ENCODE data around the gene MAGOHB. TPM values are rescaled to one million over a fixed set of nuclear protein-coding genes. Genes with fewer than 3 reads are reported as not detected.

MAGOHB gene
- total RNA-seq, 3 donors from 2014 or later (not counting 1 experiment from before 2014, with no cell fraction given) = 13.0 to 16.3 (median 13.1) TPM

DNA sequence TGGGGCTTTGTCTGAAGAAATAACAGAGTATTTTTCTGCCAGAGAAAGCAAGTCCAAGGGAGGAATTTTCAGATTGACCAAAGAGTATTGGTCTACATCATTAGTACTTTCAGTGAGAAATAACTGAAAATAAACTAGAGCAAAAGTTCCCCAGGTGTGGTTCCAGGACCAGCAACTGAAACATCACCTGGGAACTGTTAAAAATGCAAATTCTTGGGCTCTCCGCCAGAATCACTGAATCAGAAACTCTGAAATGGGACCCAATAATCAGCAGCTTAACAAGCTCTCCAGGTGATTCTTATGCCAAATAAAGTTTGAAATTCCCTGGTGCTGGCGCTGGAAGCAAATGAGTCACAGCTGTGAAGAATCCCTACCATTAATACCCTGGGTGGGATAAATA, 55.6 kb downstream of the MAGOHB start:
- H3K27ac Mint-ChIP-seq = peak overlapping the region; percentile 77 to 84
- ATAC-seq = no peak
- Histone ChIP-seq H3K36me3 (ENCODE audit: control insufficient read depth, insufficient read depth, low read length) (no peaks in the 10 kb centered on the region), H3K4me1 (ENCODE audit: control insufficient read depth, insufficient read depth, low read length) (peaks cover 40% of the 10 kb centered on the region), H3K9me3 (ENCODE audit: control insufficient read depth, insufficient read depth, low read length) (no peaks in the 10 kb centered on the region), H3K27me3 (ENCODE audit: control insufficient read depth, insufficient read depth, low read length) (no peaks in the 10 kb centered on the region), H3K4me3 (ENCODE audit: low read length) (no peak overlapping the region), H3K27ac (ENCODE audit: low read length) (no peak overlapping the region)
- no peak for DNase-seq
- peak overlapping the region; percentile 7 for H3K4me3 Mint-ChIP-seq
- H3K27me3 Mint-ChIP-seq (ENCODE audit: low read depth in 2 of 2) = no peaks in the 10 kb centered on the region
- H3K9me3 Mint-ChIP-seq = peaks cover under 1 to 4% of the 10 kb centered on the region in 2 donors
- intact Hi-C loops (cut with micrococcal nuclease) = loop anchor here (1.0 to 5.0 kb wide), 3 partner anchors 105 to 321 kb away; partner anchors contain the start of gene KLRC1
- 73% methylated on average over 1 of the region's 2 CpGs for WGBS (ENCODE audit: insufficient coverage)
- peaks cover 73 to 74% of the 10 kb centered on the region in 2 donors for H3K4me1 Mint-ChIP-seq
- TF ChIP-seq, protein P1, sequence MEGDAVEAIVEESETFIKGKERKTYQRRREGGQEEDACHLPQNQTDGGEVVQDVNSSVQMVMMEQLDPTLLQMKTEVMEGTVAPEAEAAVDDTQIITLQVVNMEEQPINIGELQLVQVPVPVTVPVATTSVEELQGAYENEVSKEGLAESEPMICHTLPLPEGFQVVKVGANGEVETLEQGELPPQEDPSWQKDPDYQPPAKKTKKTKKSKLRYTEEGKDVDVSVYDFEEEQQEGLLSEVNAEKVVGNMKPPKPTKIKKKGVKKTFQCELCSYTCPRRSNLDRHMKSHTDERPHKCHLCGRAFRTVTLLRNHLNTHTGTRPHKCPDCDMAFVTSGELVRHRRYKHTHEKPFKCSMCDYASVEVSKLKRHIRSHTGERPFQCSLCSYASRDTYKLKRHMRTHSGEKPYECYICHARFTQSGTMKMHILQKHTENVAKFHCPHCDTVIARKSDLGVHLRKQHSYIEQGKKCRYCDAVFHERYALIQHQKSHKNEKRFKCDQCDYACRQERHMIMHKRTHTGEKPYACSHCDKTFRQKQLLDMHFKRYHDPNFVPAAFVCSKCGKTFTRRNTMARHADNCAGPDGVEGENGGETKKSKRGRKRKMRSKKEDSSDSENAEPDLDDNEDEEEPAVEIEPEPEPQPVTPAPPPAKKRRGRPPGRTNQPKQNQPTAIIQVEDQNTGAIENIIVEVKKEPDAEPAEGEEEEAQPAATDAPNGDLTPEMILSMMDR (IDR thresholded peaks at IDR 0.05) = no peak
- H3K36me3 Mint-ChIP-seq = no peaks in the 10 kb centered on the region

DNA sequence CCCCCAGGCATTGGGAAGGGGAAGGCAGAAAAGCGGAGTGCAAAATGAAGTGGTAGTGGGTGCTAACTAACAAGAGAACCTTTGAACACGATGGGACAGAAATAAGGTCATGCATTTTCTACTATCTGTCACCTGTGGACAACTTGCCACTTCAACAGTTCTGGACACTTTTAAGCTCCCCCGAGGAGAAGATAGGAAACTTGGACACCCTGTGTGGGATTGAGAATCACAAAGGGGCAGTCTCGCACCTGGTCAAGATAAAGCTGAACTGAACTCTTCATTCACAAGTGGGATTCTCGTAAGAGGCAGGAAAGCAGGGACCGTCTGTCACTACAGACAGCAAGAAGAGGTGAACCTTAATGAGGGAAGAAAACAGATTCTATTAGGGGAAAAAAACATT, 56.1 kb downstream of the MAGOHB start:
- peak in 1 of 2 donors; percentile 17 for DNase-seq
- 51% methylated on average over 5 of the region's 6 CpGs for WGBS (ENCODE audit: insufficient coverage)
- Histone ChIP-seq H3K4me1 (ENCODE audit: control insufficient read depth, insufficient read depth, low read length) (peaks cover 40% of the 10 kb centered on the region), H3K27me3 (ENCODE audit: control insufficient read depth, insufficient read depth, low read length) (no peaks in the 10 kb centered on the region), H3K4me3 (ENCODE audit: low read length) (no peak overlapping the region), H3K27ac (ENCODE audit: low read length) (no peak overlapping the region), H3K36me3 (ENCODE audit: control insufficient read depth, insufficient read depth, low read length) (no peaks in the 10 kb centered on the region), H3K9me3 (ENCODE audit: control insufficient read depth, insufficient read depth, low read length) (no peaks in the 10 kb centered on the region)
- H3K4me1 Mint-ChIP-seq = peaks cover 71 to 76% of the 10 kb centered on the region in 2 donors
- no peak for ATAC-seq
- H3K9me3 Mint-ChIP-seq = peaks cover 2 to 4% of the 10 kb centered on the region in 2 donors
- no peaks in the 10 kb centered on the region for H3K27me3 Mint-ChIP-seq (ENCODE audit: low read depth in 2 of 2)
- H3K36me3 Mint-ChIP-seq = no peaks in the 10 kb centered on the region
- intact Hi-C loops (cut with micrococcal nuclease) = loop anchor here (5.0 kb wide), 2 partner anchors 105 to 160 kb away; partner anchors contain the start of gene KLRC1
- TF ChIP-seq, protein P1 (IDR thresholded peaks at IDR 0.05) = no peak
- peak overlapping the region; percentile 10 for H3K4me3 Mint-ChIP-seq
- H3K27ac Mint-ChIP-seq = peak overlapping the region; percentile 77 to 84

DNA sequence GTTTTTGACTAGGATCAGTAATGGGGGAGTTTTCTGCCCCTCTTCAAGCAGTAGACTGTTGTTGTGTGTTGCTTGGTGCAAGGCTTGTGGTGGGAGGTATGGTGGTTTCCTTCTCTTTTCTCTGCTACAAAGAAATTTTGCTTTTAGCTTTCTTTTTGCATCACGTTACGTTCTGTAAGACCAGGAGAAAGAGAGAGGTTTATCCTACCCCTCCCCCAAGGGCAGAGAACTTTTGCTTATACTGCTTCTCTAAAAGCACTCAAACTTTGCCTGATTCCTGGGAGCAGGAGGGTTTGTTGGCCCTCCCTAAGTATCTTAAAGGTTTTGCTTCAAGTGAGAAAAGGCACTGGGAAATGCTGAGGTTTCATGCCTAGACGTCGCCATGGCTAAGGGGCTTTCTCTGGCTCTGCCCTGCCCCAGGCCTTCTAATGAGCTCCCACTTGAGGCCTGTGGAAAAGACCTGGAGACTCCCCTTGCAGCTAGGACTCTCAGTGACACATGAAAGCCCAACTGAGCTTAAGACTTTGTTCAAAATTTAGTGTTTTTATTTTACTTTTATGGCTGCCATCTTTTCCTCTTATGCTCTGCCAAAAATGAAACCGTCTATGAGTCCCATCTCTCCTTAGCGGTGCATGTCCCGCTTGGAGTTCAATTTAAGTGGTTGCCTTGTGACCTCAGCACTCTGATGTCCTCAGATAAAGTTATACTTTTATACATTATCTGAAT, 58.5 kb downstream of the MAGOHB start:
- Mint-ChIP-seq H3K27ac (peak overlapping the region; percentile 93 to 97), H3K36me3 (no peaks in the 10 kb centered on the region), H3K9me3 (peaks cover 2 to 4% of the 10 kb centered on the region in 2 donors), H3K27me3 (ENCODE audit: low read depth in 2 of 2) (no peaks in the 10 kb centered on the region), H3K4me3 (peak overlapping the region; percentile 90), H3K4me1 (peaks cover 57 to 64% of the 10 kb centered on the region in 2 donors)
- intact Hi-C loops (cut with micrococcal nuclease) = loop anchor here (5.0 kb wide), 3 partner anchors 58 to 158 kb away; partner anchors contain the start of gene KLRC1
- peaks cover 30% of the 10 kb centered on the region for H3K4me1 ChIP-seq (ENCODE audit: control insufficient read depth, insufficient read depth, low read length)
- peak overlapping the region; percentile 12 for H3K4me3 ChIP-seq (ENCODE audit: low read length)
- DNase-seq = peak; percentile 24 to 78
- TF ChIP-seq, protein P1 (IDR thresholded peaks at IDR 0.05) = no peak
- 36% methylated on average over 7 of the region's 7 CpGs for WGBS (ENCODE audit: insufficient coverage)
- peaks cover 5% of the 10 kb centered on the region for H3K9me3 ChIP-seq (ENCODE audit: control insufficient read depth, insufficient read depth, low read length)
- H3K27me3 ChIP-seq (ENCODE audit: control insufficient read depth, insufficient read depth, low read length) = no peaks in the 10 kb centered on the region
- H3K27ac ChIP-seq (ENCODE audit: low read length) = peak overlapping the region; percentile 85
- ATAC-seq = peak; percentile 59 to 72 (median 59)
- no peaks in the 10 kb centered on the region for H3K36me3 ChIP-seq (ENCODE audit: control insufficient read depth, insufficient read depth, low read length)
